ENCODE measurements around the gene SUCLG2.

SUCLG2 gene

DNA sequence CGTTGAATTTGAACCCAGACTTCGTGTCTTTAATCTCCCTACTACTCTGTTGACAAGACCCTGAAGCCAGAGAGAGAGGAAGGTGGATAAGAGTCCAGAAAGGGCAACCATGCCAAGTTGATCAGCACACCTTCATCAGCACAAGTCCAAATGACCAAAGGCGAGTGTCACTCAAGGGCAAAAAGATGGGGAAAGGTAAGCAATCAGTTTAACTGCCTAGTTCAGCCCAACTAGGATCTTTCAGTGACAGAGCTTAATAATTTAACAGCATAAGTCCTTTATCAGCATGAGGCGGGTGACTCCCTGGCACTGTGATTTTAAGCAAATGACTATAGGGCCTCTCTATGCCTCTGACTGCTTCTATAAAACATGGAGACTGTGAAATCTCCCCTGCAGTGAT lies 6.2 kb downstream of the SUCLG2 start:
- no peak overlapping the region for H3K9ac ChIP-seq (ENCODE audit: low read length)
- H3K9me3 ChIP-seq (ENCODE audit: control insufficient read depth, low read length) = no peaks in the 10 kb centered on the region
- peaks cover 47% of the 10 kb centered on the region for H3K4me1 ChIP-seq (ENCODE audit: control insufficient read depth, insufficient read depth, low read length)
- no peaks in the 10 kb centered on the region for H3K36me3 ChIP-seq (ENCODE audit: control insufficient read depth, insufficient read depth, low read length)
- H3K27me3 ChIP-seq (ENCODE audit: control insufficient read depth, insufficient read depth, low read length) = no peaks in the 10 kb centered on the region
- H3K4me3 ChIP-seq (ENCODE audit: low read length) = no peak overlapping the region

GRCh38 chr3:67647390-67647878 lies 7.0 kb downstream of the SUCLG2 start:
- H3K36me3 ChIP-seq (ENCODE audit: control insufficient read depth, insufficient read depth, low read length) = no peaks in the 10 kb centered on the region
- no peak overlapping the region for H3K9ac ChIP-seq (ENCODE audit: low read length)
- no peaks in the 10 kb centered on the region for H3K9me3 ChIP-seq (ENCODE audit: control insufficient read depth, low read length)
- no peaks in the 10 kb centered on the region for H3K27me3 ChIP-seq (ENCODE audit: control insufficient read depth, insufficient read depth, low read length)
- no peak overlapping the region for H3K4me3 ChIP-seq (ENCODE audit: low read length)
- H3K4me1 ChIP-seq (ENCODE audit: control insufficient read depth, insufficient read depth, low read length) = peaks cover 42% of the 10 kb centered on the region

- Histone ChIP-seq H3K9ac (ENCODE audit: low read length) (no peak overlapping the region), H3K9me3 (ENCODE audit: control insufficient read depth, low read length) (no peaks in the 10 kb centered on the region), H3K36me3 (ENCODE audit: control insufficient read depth, insufficient read depth, low read length) (no peaks in the 10 kb centered on the region), H3K4me3 (ENCODE audit: low read length) (no peak overlapping the region), H3K27me3 (ENCODE audit: control insufficient read depth, insufficient read depth, low read length) (no peaks in the 10 kb centered on the region), H3K4me1 (ENCODE audit: control insufficient read depth, insufficient read depth, low read length) (peaks cover 42% of the 10 kb centered on the region)
Measured at GRCh38 chr3:67646586-67647234, 7.7 kb downstream of the SUCLG2 start.

DNA sequence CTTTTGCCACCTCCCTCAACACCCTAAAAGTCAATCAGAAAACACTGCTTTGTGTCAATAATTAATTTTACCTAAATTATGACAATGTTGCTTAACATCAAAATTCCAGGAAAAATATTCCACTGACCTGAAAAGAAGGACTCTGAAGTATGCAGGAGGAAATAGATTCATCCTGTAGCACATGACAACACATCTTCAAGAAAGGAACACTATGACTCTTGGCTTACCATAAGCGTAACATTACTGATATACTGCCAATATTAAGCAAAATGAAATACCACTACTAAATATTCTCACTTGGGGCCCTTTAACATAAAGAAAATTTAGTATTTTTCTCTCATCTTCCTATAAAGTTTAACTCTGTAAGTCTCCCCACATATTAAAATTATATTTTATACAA lies 9.6 kb downstream of the SUCLG2 start:
- H3K9me3 ChIP-seq (ENCODE audit: control insufficient read depth, low read length) = no peaks in the 10 kb centered on the region
- H3K4me3 ChIP-seq (ENCODE audit: low read length) = no peak overlapping the region
- H3K27me3 ChIP-seq (ENCODE audit: control insufficient read depth, insufficient read depth, low read length) = no peaks in the 10 kb centered on the region
- H3K36me3 ChIP-seq (ENCODE audit: control insufficient read depth, insufficient read depth, low read length) = no peaks in the 10 kb centered on the region
- H3K9ac ChIP-seq (ENCODE audit: low read length) = no peak overlapping the region
- H3K4me1 ChIP-seq (ENCODE audit: control insufficient read depth, insufficient read depth, low read length) = peaks cover 33% of the 10 kb centered on the region

- H3K9me3 ChIP-seq (ENCODE audit: control insufficient read depth, low read length) = no peaks in the 10 kb centered on the region
- H3K36me3 ChIP-seq (ENCODE audit: control insufficient read depth, insufficient read depth, low read length) = no peaks in the 10 kb centered on the region
- H3K27me3 ChIP-seq (ENCODE audit: control insufficient read depth, insufficient read depth, low read length) = no peaks in the 10 kb centered on the region
- H3K4me1 ChIP-seq (ENCODE audit: control insufficient read depth, insufficient read depth, low read length) = peaks cover 12% of the 10 kb centered on the region
- no peak overlapping the region for H3K4me3 ChIP-seq (ENCODE audit: low read length)
- no peak overlapping the region for H3K9ac ChIP-seq (ENCODE audit: low read length)
Measured at GRCh38 chr3:67642734-67643133, 11.7 kb downstream of the SUCLG2 start.

DNA sequence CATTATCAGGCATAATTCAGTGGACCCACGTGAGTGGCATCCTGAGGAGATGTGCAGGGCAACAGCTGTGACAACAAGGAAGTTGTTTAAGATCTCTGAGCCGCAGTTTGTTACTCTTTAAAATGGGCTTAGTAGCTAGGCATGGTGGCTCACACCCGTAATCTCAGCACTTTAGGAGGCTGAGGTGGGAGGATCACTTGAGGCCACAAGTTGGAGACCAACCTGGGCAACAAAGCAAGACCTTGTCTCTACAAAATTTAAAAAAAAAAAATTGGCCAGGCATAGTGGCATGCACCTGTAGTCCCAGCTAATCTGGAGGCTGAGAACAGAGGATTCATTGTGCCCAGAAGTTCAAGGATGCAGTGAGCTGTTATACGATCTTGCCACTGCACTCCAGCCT lies 12.2 kb downstream of the SUCLG2 start:
- H3K27me3 ChIP-seq (ENCODE audit: control insufficient read depth, insufficient read depth, low read length) = no peaks in the 10 kb centered on the region
- H3K36me3 ChIP-seq (ENCODE audit: control insufficient read depth, insufficient read depth, low read length) = no peaks in the 10 kb centered on the region
- no peak overlapping the region for H3K4me3 ChIP-seq (ENCODE audit: low read length)
- H3K4me1 ChIP-seq (ENCODE audit: control insufficient read depth, insufficient read depth, low read length) = peaks cover 7% of the 10 kb centered on the region
- no peaks in the 10 kb centered on the region for H3K9me3 ChIP-seq (ENCODE audit: control insufficient read depth, low read length)
- H3K9ac ChIP-seq (ENCODE audit: low read length) = no peak overlapping the region

DNA sequence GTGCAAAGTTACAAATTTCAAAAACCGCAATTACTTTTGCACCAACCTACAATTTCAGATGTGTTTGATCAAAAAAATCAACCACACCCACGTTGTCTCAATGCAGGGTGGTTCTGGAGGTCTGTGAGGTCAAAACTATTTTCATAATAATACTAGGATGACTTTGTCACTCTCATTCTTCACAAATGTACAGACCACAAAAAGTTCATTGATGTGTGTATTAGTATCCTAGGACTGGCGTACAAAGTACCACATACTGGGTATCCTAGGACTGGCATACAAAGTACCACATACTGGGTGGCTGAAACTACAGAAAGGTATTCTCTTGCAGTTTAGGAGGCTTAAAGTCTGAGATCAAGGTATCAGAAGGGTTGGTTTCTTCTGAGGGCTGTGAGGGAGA lies 13.0 kb downstream of the SUCLG2 start:
- Histone ChIP-seq H3K27me3 (ENCODE audit: control insufficient read depth, insufficient read depth, low read length) (no peaks in the 10 kb centered on the region), H3K9ac (ENCODE audit: low read length) (no peak overlapping the region), H3K4me3 (ENCODE audit: low read length) (no peak overlapping the region), H3K9me3 (ENCODE audit: control insufficient read depth, low read length) (no peaks in the 10 kb centered on the region), H3K4me1 (ENCODE audit: control insufficient read depth, insufficient read depth, low read length) (no peaks in the 10 kb centered on the region), H3K36me3 (ENCODE audit: control insufficient read depth, insufficient read depth, low read length) (no peaks in the 10 kb centered on the region)

DNA sequence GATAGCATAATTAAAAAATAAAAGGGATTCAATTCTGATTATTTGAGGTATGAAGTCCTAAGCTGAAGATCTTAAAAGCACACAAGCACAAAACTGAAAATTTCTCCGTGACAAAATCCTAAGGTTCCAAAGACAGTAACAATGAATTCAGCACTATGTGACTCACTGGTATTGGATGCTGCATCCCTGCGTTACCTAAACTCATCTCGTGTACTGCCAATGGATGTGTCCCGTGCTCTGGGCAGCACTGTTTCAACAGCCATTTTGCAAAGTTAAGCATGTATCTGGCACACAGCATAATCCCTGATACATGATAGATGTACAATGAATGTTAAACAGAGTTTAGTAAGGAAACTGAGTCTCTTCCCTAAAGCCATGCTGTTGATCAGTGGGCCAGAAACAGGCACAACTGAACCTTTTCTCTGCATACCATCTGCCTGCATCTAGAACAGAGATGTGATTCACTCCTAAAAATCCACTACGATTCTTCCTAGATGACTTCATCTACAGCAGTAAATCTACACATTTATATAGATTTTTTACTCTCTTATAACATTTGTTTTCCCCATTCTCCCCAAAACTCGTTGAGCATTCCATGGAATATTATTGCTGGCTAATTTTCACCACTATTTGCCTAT lies 14.3 kb downstream of the SUCLG2 start:
- no peak overlapping the region for H3K9ac ChIP-seq (ENCODE audit: low read length)
- H3K36me3 ChIP-seq (ENCODE audit: control insufficient read depth, insufficient read depth, low read length) = no peaks in the 10 kb centered on the region
- no peaks in the 10 kb centered on the region for H3K9me3 ChIP-seq (ENCODE audit: control insufficient read depth, low read length)
- H3K4me3 ChIP-seq (ENCODE audit: low read length) = no peak overlapping the region
- no peaks in the 10 kb centered on the region for H3K27me3 ChIP-seq (ENCODE audit: control insufficient read depth, insufficient read depth, low read length)
- H3K4me1 ChIP-seq (ENCODE audit: control insufficient read depth, insufficient read depth, low read length) = no peaks in the 10 kb centered on the region

DNA sequence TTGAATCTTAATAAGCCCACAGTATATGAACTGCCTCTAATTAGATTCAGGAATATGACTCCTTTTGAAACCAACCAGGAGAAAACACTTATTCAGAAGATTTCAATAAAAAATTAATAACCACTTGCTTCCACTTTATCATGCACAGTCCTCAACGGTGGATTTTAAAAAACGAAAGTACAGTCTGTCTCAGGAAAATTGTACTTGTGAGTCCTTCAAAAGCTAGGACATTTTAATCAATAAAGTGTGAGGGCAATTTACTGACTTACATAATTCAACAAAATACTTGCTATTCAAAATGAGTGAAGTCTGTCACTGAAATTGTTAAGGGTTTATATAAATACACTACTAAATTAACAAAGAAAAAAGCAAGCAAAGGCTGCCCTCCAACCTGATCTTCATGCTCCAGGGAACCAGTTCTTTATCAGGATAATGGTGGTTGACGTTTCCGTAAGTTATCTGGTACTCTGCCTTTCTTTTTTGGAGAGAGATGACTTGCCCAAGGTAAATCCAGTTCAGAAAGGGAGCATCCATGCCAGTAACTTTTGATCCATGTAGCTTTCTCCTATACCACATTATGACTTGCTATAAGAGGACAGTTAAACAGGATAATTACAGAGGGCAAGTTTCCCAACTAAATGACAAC lies 17.0 kb downstream of the SUCLG2 start:
- Histone ChIP-seq H3K9me3 (ENCODE audit: control insufficient read depth, low read length) (no peaks in the 10 kb centered on the region), H3K27me3 (ENCODE audit: control insufficient read depth, insufficient read depth, low read length) (no peaks in the 10 kb centered on the region), H3K4me3 (ENCODE audit: low read length) (no peak overlapping the region), H3K9ac (ENCODE audit: low read length) (no peak overlapping the region), H3K4me1 (ENCODE audit: control insufficient read depth, insufficient read depth, low read length) (no peaks in the 10 kb centered on the region), H3K36me3 (ENCODE audit: control insufficient read depth, insufficient read depth, low read length) (no peaks in the 10 kb centered on the region)

DNA sequence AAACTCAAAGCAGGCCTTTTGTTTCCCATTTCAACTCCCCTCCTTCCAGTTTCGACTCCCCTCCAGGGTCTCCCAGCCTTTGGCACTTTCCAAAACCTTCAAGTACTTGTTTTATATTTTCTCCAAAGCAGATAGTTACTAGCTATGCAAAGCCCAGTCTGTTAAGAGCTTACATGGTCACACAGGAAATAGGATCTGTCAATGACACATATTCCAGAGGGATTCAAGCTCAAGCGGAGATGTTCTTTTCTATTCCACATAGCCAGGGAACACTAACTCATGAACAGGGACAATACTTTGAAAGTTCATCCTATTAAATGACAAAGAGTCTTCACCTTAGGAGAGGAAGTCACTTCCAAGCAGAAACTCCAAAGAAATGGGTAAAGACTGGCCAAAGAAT lies 18.6 kb downstream of the SUCLG2 start:
- Histone ChIP-seq H3K4me3 (ENCODE audit: low read length) (no peak overlapping the region), H3K36me3 (ENCODE audit: control insufficient read depth, insufficient read depth, low read length) (no peaks in the 10 kb centered on the region), H3K9ac (ENCODE audit: low read length) (no peak overlapping the region), H3K4me1 (ENCODE audit: control insufficient read depth, insufficient read depth, low read length) (no peaks in the 10 kb centered on the region), H3K27me3 (ENCODE audit: control insufficient read depth, insufficient read depth, low read length) (no peaks in the 10 kb centered on the region), H3K9me3 (ENCODE audit: control insufficient read depth, low read length) (no peaks in the 10 kb centered on the region)

- no peak overlapping the region for H3K9ac ChIP-seq (ENCODE audit: low read length)
Measured at GRCh38 chr3:67635257-67635656, 19.2 kb downstream of the SUCLG2 start.

GRCh38 chr3:67630666-67631362 lies 23.6 kb downstream of the SUCLG2 start:
- Histone ChIP-seq H3K4me3 (ENCODE audit: low read length) (no peak overlapping the region), H3K27me3 (ENCODE audit: control insufficient read depth, insufficient read depth, low read length) (no peaks in the 10 kb centered on the region), H3K9me3 (ENCODE audit: control insufficient read depth, low read length) (no peaks in the 10 kb centered on the region), H3K4me1 (ENCODE audit: control insufficient read depth, insufficient read depth, low read length) (no peaks in the 10 kb centered on the region), H3K36me3 (ENCODE audit: control insufficient read depth, insufficient read depth, low read length) (no peaks in the 10 kb centered on the region), H3K9ac (ENCODE audit: low read length) (no peak overlapping the region)

More at GRCh38 chr3:67635257-67635656, 19.2 kb downstream of the SUCLG2 start:
- Histone ChIP-seq H3K4me3 (ENCODE audit: low read length) (no peak overlapping the region), H3K9me3 (ENCODE audit: control insufficient read depth, low read length) (no peaks in the 10 kb centered on the region), H3K4me1 (ENCODE audit: control insufficient read depth, insufficient read depth, low read length) (no peaks in the 10 kb centered on the region), H3K36me3 (ENCODE audit: control insufficient read depth, insufficient read depth, low read length) (no peaks in the 10 kb centered on the region), H3K27me3 (ENCODE audit: control insufficient read depth, insufficient read depth, low read length) (no peaks in the 10 kb centered on the region)

Data from mucosa of stomach (tissue), 1 donor.